ENCODE results near the gene NPTXR. TPM values are rescaled to one million over a fixed set of nuclear protein-coding genes. Genes with fewer than 3 reads are reported as not detected.

NPTXR gene
- polyA plus RNA-seq, 1 donor from 2014 or later: 0.04 TPM

DNA sequence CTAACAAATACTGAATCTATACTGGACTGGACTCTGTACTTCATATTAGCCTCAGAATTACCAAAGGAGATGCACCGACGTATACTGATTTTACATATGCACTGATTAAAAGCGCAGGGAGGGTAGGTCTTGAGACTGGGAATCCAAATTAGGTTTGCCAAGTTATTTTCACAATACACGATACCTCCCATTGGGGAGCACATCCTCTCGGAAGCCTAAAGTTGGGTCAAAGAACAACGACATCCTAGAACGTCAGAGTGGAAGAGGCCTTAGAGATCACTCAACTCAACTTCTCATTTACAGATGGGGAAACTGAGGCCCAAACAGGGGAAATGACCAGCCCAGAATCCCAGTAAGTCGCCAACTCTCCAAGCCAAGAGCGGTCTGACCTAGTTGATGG lies 50.5 kb downstream of the NPTXR start:
- Mint-ChIP-seq H3K27me3 (peaks cover 5% of the 10 kb centered on the region), H3K4me1 (peaks cover 13 to 15% (median 13%) of the 10 kb centered on the region in 3 donors), H3K9me3 (no peaks in the 10 kb centered on the region)

DNA sequence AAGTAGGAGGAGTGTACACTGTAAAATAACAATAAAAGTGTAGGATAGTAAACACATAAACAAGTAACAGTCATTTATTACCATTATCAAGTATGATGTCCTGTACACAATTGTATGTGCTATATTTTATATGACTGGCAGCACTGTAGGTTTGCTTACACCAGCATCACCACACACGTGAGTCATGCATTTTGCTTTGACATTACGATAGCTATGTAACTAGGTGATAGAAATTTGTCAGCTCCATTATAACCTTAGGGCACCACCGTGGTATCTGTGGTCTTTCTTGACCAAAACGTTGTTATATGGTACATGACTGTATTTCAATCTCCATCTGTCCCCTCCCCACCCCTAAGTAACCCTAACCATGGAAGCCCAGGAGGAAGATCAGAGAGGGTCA lies 51.0 kb downstream of the NPTXR start:
- Mint-ChIP-seq H3K9me3 (no peaks in the 10 kb centered on the region), H3K4me3 (peak overlapping the region; percentile 85 to 96 (median 92)), H3K36me3 (peaks cover 2% of the 10 kb centered on the region), H3K27me3 (peaks cover 1% of the 10 kb centered on the region), H3K27ac (peak overlapping the region in 2 of 3 donors; percentile 69 to 89), H3K4me1 (peaks cover 13 to 15% (median 13%) of the 10 kb centered on the region in 3 donors)

More for the DNA sequence above, 50.5 kb downstream of the NPTXR start:
- Mint-ChIP-seq H3K36me3 (peaks cover 1% of the 10 kb centered on the region), H3K4me3 (peak overlapping the region; percentile 85 to 96 (median 92)), H3K27ac (peak overlapping the region; percentile 67 to 89 (median 69))

DNA sequence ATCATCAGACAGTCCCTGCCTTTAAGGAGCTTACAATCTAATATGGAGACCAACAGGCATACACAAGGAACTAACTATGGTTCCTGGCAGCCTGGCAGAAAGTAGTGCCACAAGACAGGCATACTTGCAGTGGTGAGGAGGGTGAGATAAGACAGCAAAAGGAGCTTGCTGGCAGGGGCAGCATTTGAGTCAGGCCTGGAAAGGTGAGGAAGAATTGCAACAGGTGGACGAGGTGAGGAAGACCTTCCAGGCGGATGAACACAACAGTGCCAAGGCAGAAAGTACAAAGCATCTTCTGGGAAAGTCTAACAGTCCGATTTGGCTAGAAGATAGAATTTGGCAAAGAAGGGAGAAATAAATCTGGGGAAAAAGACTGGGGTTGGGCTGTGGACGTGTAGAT lies 54.2 kb downstream of the NPTXR start:
- Mint-ChIP-seq H3K27ac (no peak overlapping the region), H3K9me3 (no peaks in the 10 kb centered on the region), H3K4me1 (peaks cover 11 to 15% (median 13%) of the 10 kb centered on the region in 3 donors), H3K4me3 (no peak overlapping the region), H3K36me3 (peaks cover 2% of the 10 kb centered on the region), H3K27me3 (no peaks in the 10 kb centered on the region)

DNA sequence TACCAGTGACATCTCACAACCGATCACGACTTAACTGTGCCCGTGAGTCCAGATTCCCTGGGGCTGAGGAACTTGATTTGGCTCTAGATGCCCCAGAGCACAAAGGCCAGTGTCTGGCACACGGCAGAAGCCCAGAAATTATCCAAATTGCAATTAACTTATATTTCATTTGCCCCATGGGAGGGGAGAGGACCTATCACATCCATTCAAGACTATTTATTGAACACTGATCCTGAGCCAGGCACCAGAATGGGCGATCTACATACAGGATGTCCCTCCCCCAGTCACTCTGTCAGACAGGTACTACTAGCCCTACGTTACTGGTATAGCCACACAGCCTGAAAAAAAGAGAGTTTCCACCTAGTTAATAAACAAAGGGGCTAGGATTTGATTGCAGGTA lies 55.0 kb downstream of the NPTXR start:
- Mint-ChIP-seq H3K4me1 (peaks cover 5 to 10% (median 7%) of the 10 kb centered on the region in 3 donors), H3K27ac (no peak overlapping the region), H3K4me3 (no peak overlapping the region), H3K9me3 (no peaks in the 10 kb centered on the region), H3K27me3 (no peaks in the 10 kb centered on the region), H3K36me3 (peaks cover 3% of the 10 kb centered on the region)

GRCh38 chr22:38788021-38788816 lies 55.6 kb downstream of the NPTXR start:
- H3K27ac Mint-ChIP-seq: no peak overlapping the region
- no peak overlapping the region for H3K4me3 Mint-ChIP-seq
- H3K36me3 Mint-ChIP-seq: peaks cover 7% of the 10 kb centered on the region
- peaks cover 3 to 9% (median 5%) of the 10 kb centered on the region in 3 donors for H3K4me1 Mint-ChIP-seq
- H3K9me3 Mint-ChIP-seq: no peaks in the 10 kb centered on the region
- no peaks in the 10 kb centered on the region for H3K27me3 Mint-ChIP-seq

- no peaks in the 10 kb centered on the region for H3K27me3 Mint-ChIP-seq
- H3K4me1 Mint-ChIP-seq: peaks cover 0 to 5% (median 0%) of the 10 kb centered on the region in 3 donors
- no peak overlapping the region for H3K27ac Mint-ChIP-seq
- peaks cover 7% of the 10 kb centered on the region for H3K36me3 Mint-ChIP-seq
- H3K9me3 Mint-ChIP-seq: peaks cover 0 to 1% (median 0%) of the 10 kb centered on the region in 3 donors
- H3K4me3 Mint-ChIP-seq: no peak overlapping the region
Measured at GRCh38 chr22:38786631-38787030, 57.2 kb downstream of the NPTXR start.

DNA sequence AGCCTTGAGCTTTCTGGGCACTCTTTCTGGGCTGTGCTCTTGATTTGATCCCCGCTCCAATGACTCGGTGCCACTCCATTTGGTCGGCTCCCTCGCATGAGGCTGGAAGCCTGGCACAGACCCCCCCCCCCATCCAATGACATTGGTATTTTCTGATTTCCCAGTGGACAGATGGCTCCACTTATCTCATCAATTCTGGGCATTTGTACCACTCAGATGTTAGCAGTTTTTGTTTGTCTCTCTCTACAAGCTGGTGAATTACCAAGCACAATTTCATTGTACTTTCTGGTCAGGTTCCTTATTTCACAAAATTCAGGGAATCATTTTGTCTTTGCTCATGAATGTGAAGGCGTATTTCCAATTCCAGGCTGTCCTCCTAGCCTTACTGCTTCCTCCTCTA lies 59.0 kb downstream of the NPTXR start:
- Mint-ChIP-seq H3K27me3 (no peaks in the 10 kb centered on the region), H3K27ac (no peak overlapping the region), H3K4me3 (no peak overlapping the region), H3K9me3 (peaks cover 0 to 1% (median 0%) of the 10 kb centered on the region in 3 donors), H3K4me1 (peaks cover 0 to 5% (median 0%) of the 10 kb centered on the region in 3 donors), H3K36me3 (peaks cover 8% of the 10 kb centered on the region)

DNA sequence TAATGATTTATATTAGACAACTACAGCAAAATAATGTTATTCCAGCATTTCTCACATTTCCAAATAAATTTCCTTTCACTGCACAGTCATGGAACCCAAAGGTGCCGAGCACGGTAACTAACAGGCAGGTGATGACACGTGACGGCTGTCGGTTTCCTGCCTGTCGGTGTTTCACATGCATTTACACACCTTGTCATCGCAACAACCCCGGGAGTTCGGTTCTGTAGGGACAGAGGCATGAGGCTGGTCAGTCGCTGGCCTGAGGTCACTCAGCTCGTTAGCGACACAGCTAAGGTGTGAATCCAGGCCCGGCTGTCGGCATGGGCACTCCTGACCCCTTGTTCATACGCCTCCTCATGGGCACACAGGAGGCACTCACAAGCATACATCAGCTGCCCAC lies 59.8 kb downstream of the NPTXR start:
- Mint-ChIP-seq H3K4me1 (peaks cover 0 to 5% (median 0%) of the 10 kb centered on the region in 3 donors), H3K9me3 (peaks cover 0 to 1% (median 0%) of the 10 kb centered on the region in 3 donors), H3K4me3 (no peak overlapping the region), H3K36me3 (peaks cover 8% of the 10 kb centered on the region), H3K27ac (peak overlapping the region in 1 of 3 donors; percentile 70), H3K27me3 (no peaks in the 10 kb centered on the region)

DNA sequence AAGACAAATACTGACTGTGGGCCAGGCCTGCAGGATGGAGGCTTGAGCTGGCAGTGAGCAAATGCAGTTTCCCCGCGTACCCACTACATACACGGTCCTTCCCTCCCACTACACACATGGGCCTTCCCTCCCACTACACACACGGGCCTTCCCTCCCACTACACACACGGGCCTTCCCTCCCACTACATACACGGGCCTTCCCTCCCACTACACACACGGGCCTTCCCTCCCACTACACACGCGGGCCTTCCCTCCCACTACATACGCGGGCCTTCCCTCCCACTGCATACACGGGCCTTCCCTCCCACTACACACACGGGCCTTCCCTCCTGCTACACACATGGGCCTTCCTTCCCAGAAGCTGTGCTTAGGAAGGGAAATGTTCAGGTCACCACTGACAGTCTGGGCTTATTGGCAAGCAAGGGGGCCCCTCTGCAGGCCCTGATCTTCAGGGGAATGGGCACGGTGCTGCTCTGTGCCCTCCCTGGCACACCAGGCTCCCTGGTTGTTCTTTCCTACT lies 60.7 kb downstream of the NPTXR start:
- H3K27ac Mint-ChIP-seq: peak overlapping the region in 1 of 3 donors; percentile 71
- H3K27me3 Mint-ChIP-seq: no peaks in the 10 kb centered on the region
- H3K4me1 Mint-ChIP-seq: peaks cover 0 to 5% (median 0%) of the 10 kb centered on the region in 3 donors
- peaks cover 6% of the 10 kb centered on the region for H3K36me3 Mint-ChIP-seq
- H3K9me3 Mint-ChIP-seq: peaks cover 0 to 1% (median 0%) of the 10 kb centered on the region in 3 donors
- H3K4me3 Mint-ChIP-seq: no peak overlapping the region

- Mint-ChIP-seq H3K36me3 (peaks cover 8% of the 10 kb centered on the region), H3K9me3 (peaks cover 0 to 1% (median 0%) of the 10 kb centered on the region in 3 donors)
Measured at GRCh38 chr22:38782402-38783094, 61.3 kb downstream of the NPTXR start.

DNA sequence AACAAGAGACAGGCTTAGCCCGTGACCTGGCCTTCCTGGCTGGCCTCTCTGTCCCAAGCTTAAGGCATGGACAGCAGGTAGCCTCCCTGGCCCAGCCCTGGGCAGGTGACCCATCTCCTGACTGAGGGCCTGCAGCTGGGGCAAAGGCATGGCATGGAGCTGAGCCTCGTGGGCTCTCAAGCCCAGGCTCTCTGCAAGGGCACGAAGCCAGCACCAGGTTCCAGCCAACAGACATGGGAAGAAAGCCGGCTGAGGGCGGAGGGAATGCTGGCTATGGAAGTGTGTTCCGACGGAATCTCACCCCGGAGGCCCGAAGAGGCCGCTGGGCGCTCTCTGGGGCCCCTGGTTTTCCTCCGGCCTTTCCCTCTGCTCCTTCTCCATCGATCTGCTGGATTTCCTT lies 62.8 kb downstream of the NPTXR start:
- Mint-ChIP-seq H3K4me1 (peaks cover 0 to 5% (median 0%) of the 10 kb centered on the region in 3 donors), H3K4me3 (no peak overlapping the region), H3K9me3 (peaks cover 0 to 1% (median 0%) of the 10 kb centered on the region in 3 donors), H3K27ac (no peak overlapping the region), H3K27me3 (no peaks in the 10 kb centered on the region), H3K36me3 (peaks cover 8% of the 10 kb centered on the region)

More at GRCh38 chr22:38782402-38783094, 61.3 kb downstream of the NPTXR start:
- H3K27ac Mint-ChIP-seq: peak overlapping the region in 1 of 3 donors; percentile 71
- no peak overlapping the region for H3K4me3 Mint-ChIP-seq
- H3K4me1 Mint-ChIP-seq: peaks cover 0 to 5% (median 0%) of the 10 kb centered on the region in 3 donors
- H3K27me3 Mint-ChIP-seq: no peaks in the 10 kb centered on the region

DNA sequence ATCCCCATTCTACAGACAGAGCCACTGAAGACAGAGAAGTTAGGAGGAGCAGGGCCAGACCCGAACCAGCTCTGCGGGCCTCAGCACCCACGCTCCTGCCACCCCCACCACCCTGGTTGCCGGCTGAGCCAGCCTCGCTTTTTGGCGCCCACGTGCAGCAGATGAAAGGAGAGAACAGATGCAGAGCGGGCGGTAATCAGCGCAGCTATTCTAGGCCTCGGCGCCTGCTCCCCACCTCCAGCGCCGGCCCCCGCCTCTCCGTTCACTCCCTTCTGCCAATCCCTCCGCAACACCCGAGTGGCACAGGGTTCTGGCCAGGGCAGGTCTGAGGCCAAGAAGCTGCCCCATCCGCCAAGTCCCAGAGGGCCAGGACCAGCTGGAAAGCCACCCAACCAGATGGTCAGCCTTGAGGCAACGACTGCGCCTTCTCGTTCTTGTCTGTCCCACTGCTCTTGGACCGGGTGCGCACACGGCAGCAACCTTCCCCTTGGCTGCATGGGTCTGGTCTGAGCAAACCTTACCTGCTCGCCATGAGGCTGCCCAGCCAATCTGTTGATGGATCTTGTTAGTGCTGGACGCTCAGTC lies 66.6 kb downstream of the NPTXR start:
- H3K9me3 Mint-ChIP-seq: peaks cover 0 to 1% (median 0%) of the 10 kb centered on the region in 3 donors
- no peaks in the 10 kb centered on the region for H3K27me3 Mint-ChIP-seq
- H3K36me3 Mint-ChIP-seq: peaks cover 4% of the 10 kb centered on the region
- peaks cover 0 to 2% (median 0%) of the 10 kb centered on the region in 3 donors for H3K4me1 Mint-ChIP-seq
- H3K4me3 Mint-ChIP-seq: no peak overlapping the region
- no peak overlapping the region for H3K27ac Mint-ChIP-seq

- Mint-ChIP-seq H3K4me1 (peaks cover 0 to 2% (median 0%) of the 10 kb centered on the region in 3 donors), H3K27ac (no peak overlapping the region), H3K9me3 (no peaks in the 10 kb centered on the region), H3K27me3 (no peaks in the 10 kb centered on the region), H3K4me3 (peak overlapping the region in 1 of 4 donors; percentile 43), H3K36me3 (peaks cover 4% of the 10 kb centered on the region)
Measured at GRCh38 chr22:38776086-38776485, 67.7 kb downstream of the NPTXR start.

DNA sequence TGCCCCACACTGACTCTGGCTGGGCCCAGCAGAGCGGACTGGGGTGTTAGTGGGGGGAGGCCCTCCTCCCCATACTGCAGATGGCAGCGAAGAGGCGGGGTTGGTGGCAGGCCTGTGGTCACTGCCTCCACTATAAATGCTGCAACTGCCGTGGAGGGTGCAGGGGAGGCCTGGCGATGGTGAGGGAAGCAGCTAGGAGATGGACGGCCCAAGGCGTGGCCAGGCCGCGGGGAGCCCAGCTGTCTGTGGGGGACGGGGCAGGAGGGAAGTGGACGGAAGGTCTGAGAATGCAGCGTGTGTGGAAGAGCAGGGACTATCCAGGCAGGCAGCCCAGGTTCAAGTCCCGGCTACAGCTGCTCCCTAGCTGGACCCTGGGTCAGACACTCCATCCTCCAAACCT lies 68.2 kb downstream of the NPTXR start:
- no peak overlapping the region for H3K27ac Mint-ChIP-seq
- no peaks in the 10 kb centered on the region for H3K27me3 Mint-ChIP-seq
- peaks cover 4% of the 10 kb centered on the region for H3K36me3 Mint-ChIP-seq
- no peaks in the 10 kb centered on the region for H3K9me3 Mint-ChIP-seq
- H3K4me3 Mint-ChIP-seq: no peak overlapping the region
- H3K4me1 Mint-ChIP-seq: peaks cover 0 to 2% (median 0%) of the 10 kb centered on the region in 3 donors

Data from IgD-negative memory B cell (primary cell).